ENCODE measurements around the gene ABCD1.
"Not testable (repeated sequence)": the region's sequence is repeated elsewhere in the genome, so short reads cannot be mapped to it uniquely, and the experiment has no call there.

ABCD1 gene

GRCh38 chrX:153697924-153698865, 26.5 kb upstream of the ABCD1 start:
- H3K79me2 ChIP-seq (ENCODE audit: insufficient read depth, low read length), result no peaks in the 10 kb centered on the region
- H3K9me2 ChIP-seq (replicated peaks; ENCODE audit: low read depth, low read length), result no peaks in the 10 kb centered on the region
- no peak overlapping the region for H2AFZ ChIP-seq (ENCODE audit: low read length)
- H3K36me3 ChIP-seq (ENCODE audit: insufficient read depth, low read length), result peaks cover 14% of the 10 kb centered on the region; the same call in 1 of the 2 replicates
- no peaks in the 10 kb centered on the region for H3K4me1 ChIP-seq (ENCODE audit: insufficient read depth, low read length, poor library complexity, severe bottlenecking)
- TF ChIP-seq CTCF (conservative IDR thresholded peaks at IDR 0.05; ENCODE audit: low read length) (no peak), EZH2phosphoT487 (IDR thresholded peaks at IDR 0.05; ENCODE audit: borderline replicate concordance) (no peak)
- no peaks in the 10 kb centered on the region for H3K27me3 ChIP-seq (ENCODE audit: insufficient read depth, low read length, poor library complexity, severe bottlenecking)
- no peaks in the 10 kb centered on the region for H4K20me1 ChIP-seq (ENCODE audit: insufficient read depth, low read length, poor library complexity, severe bottlenecking)
- no peaks in the 10 kb centered on the region for H3K9me3 ChIP-seq (ENCODE audit: insufficient read depth, low read depth, low read length)
- no peak overlapping the region for H3K4me3 ChIP-seq (ENCODE audit: low read length, poor library complexity, severe bottlenecking)
- H3K9ac ChIP-seq (ENCODE audit: low read depth, low read length, poor library complexity, severe bottlenecking), result no peak overlapping the region
- no peak overlapping the region for H3K4me2 ChIP-seq (ENCODE audit: low read depth, low read length, poor library complexity, severe bottlenecking)
- H3F3A ChIP-seq (ENCODE audit: low read depth), result no peaks in the 10 kb centered on the region

GRCh38 chrX:153699210-153699783, 25.4 kb upstream of the ABCD1 start:
- not testable (repeated sequence) for H3K4me3 ChIP-seq (ENCODE audit: low read length, poor library complexity, severe bottlenecking); H3K4me2 ChIP-seq (ENCODE audit: low read depth, low read length, poor library complexity, severe bottlenecking); H3K9me3 ChIP-seq (ENCODE audit: insufficient read depth, low read depth, low read length); H3K9me2 ChIP-seq (replicated peaks; ENCODE audit: low read depth, low read length); H3K9ac ChIP-seq (ENCODE audit: low read depth, low read length, poor library complexity, severe bottlenecking); H4K20me1 ChIP-seq (ENCODE audit: insufficient read depth, low read length, poor library complexity, severe bottlenecking); H3K4me1 ChIP-seq (ENCODE audit: insufficient read depth, low read length, poor library complexity, severe bottlenecking); H3F3A ChIP-seq (ENCODE audit: low read depth); H3K27me3 ChIP-seq (ENCODE audit: insufficient read depth, low read length, poor library complexity, severe bottlenecking); H2AFZ ChIP-seq (ENCODE audit: low read length); H3K79me2 ChIP-seq (ENCODE audit: insufficient read depth, low read length)
- H3K36me3 ChIP-seq (ENCODE audit: insufficient read depth, low read length), result peaks cover 22% of the 10 kb centered on the region; the same call in 1 of the 2 replicates

- H3K9ac ChIP-seq (ENCODE audit: low read depth, low read length, poor library complexity, severe bottlenecking); H3K4me1 ChIP-seq (ENCODE audit: insufficient read depth, low read length, poor library complexity, severe bottlenecking); H3K4me2 ChIP-seq (ENCODE audit: low read depth, low read length, poor library complexity, severe bottlenecking); H3K4me3 ChIP-seq (ENCODE audit: low read length, poor library complexity, severe bottlenecking); H3K79me2 ChIP-seq (ENCODE audit: insufficient read depth, low read length); H3K9me2 ChIP-seq (replicated peaks; ENCODE audit: low read depth, low read length); H3F3A ChIP-seq (ENCODE audit: low read depth); H4K20me1 ChIP-seq (ENCODE audit: insufficient read depth, low read length, poor library complexity, severe bottlenecking); H3K9me3 ChIP-seq (ENCODE audit: insufficient read depth, low read depth, low read length); H3K27me3 ChIP-seq (ENCODE audit: insufficient read depth, low read length, poor library complexity, severe bottlenecking); H2AFZ ChIP-seq (ENCODE audit: low read length): not testable (repeated sequence)
- peaks cover 22% of the 10 kb centered on the region; the same call in 1 of the 2 replicates for H3K36me3 ChIP-seq (ENCODE audit: insufficient read depth, low read length)
These were observed 24.8 kb upstream of the ABCD1 start for GRCh38 chrX:153699784-153700371.

GRCh38 chrX:153700376-153700945, 24.2 kb upstream of the ABCD1 start:
- H4K20me1 ChIP-seq (ENCODE audit: insufficient read depth, low read length, poor library complexity, severe bottlenecking), result no peaks in the 10 kb centered on the region
- no peaks in the 10 kb centered on the region for H3K9me3 ChIP-seq (ENCODE audit: insufficient read depth, low read depth, low read length)
- H3K4me1 ChIP-seq (ENCODE audit: insufficient read depth, low read length, poor library complexity, severe bottlenecking), result no peaks in the 10 kb centered on the region
- H3F3A ChIP-seq (ENCODE audit: low read depth), result no peaks in the 10 kb centered on the region
- no peak overlapping the region for H3K9ac ChIP-seq (ENCODE audit: low read depth, low read length, poor library complexity, severe bottlenecking)
- H3K27me3 ChIP-seq (ENCODE audit: insufficient read depth, low read length, poor library complexity, severe bottlenecking), result no peaks in the 10 kb centered on the region
- H3K4me2 ChIP-seq (ENCODE audit: low read depth, low read length, poor library complexity, severe bottlenecking), result no peak overlapping the region
- H3K36me3 ChIP-seq (ENCODE audit: insufficient read depth, low read length), result peaks cover 22% of the 10 kb centered on the region; the same call in 1 of the 2 replicates
- no peak overlapping the region for H2AFZ ChIP-seq (ENCODE audit: low read length)
- H3K9me2 ChIP-seq (replicated peaks; ENCODE audit: low read depth, low read length), result no peaks in the 10 kb centered on the region
- no peak overlapping the region for H3K4me3 ChIP-seq (ENCODE audit: low read length, poor library complexity, severe bottlenecking)
- TF ChIP-seq CTCF (conservative IDR thresholded peaks at IDR 0.05; ENCODE audit: low read length) (no peak), EZH2phosphoT487 (IDR thresholded peaks at IDR 0.05; ENCODE audit: borderline replicate concordance) (no peak)
- no peaks in the 10 kb centered on the region for H3K79me2 ChIP-seq (ENCODE audit: insufficient read depth, low read length)
